NCI-H146 treated with DMSO at 0.1 percent for 48 hours (cell line): ENCODE results near the gene HOXD12.

Experiments
- DNase-seq: peaks from one replicate; lab custom pipeline; 2025; ENCODE audit not compliant: unreplicated experiment; lab: John Stamatoyannopoulos, UW

HOXD12 gene

GRCh38 chr2:176099728-176100546, at the start of gene HOXD12:
Gene HOXD12, plus strand, starts transcription at chr2:176099795. Its CDS starts 7 bp downstream, at chr2:176099802.
- no peak for DNase-seq

- peak; percentile 46 for DNase-seq
Measured at GRCh38 chr2:176056406-176056805, 43.2 kb upstream of the HOXD12 start.

- peak; percentile 30 for DNase-seq
Measured at GRCh38 chr2:176063958-176064357, 35.6 kb upstream of the HOXD12 start.

- no peak for DNase-seq
Measured at GRCh38 chr2:176066645-176067588, 32.7 kb upstream of the HOXD12 start.

- DNase-seq: no peak
Measured at GRCh38 chr2:176067589-176068418, 31.8 kb upstream of the HOXD12 start.

GRCh38 chr2:176068419-176068832, 31.2 kb upstream of the HOXD12 start:
- DNase-seq: no peak

- DNase-seq: no peak
Measured at GRCh38 chr2:176071330-176072291, 28.0 kb upstream of the HOXD12 start.

- DNase-seq: no peak
Measured at GRCh38 chr2:176072292-176072669, 27.3 kb upstream of the HOXD12 start.

GRCh38 chr2:176072951-176073904, 26.4 kb upstream of the HOXD12 start:
- no peak for DNase-seq

- DNase-seq: no peak
Measured at GRCh38 chr2:176074919-176075425, 24.6 kb upstream of the HOXD12 start.

- no peak for DNase-seq
Measured at GRCh38 chr2:176075481-176075880, 24.1 kb upstream of the HOXD12 start.

GRCh38 chr2:176076063-176076462, 23.5 kb upstream of the HOXD12 start:
- no peak for DNase-seq

- DNase-seq: no peak
Measured at GRCh38 chr2:176076796-176077195, 22.8 kb upstream of the HOXD12 start.

GRCh38 chr2:176078541-176079284, 20.9 kb upstream of the HOXD12 start:
- peak; percentile 17 for DNase-seq

- DNase-seq: peak; percentile 66
Measured at GRCh38 chr2:176079285-176079830, 20.2 kb upstream of the HOXD12 start.

GRCh38 chr2:176079831-176080539, 19.6 kb upstream of the HOXD12 start:
- peak; percentile 66 for DNase-seq
